ENCODE data around the gene OPN1MW2.
"Not testable (repeated sequence)": the region's sequence is repeated elsewhere in the genome, so short reads cannot be mapped to it uniquely, and the experiment has no call there.

The OPN1MW2 gene

GRCh38 chrX:154219456-154219855 is at the start of gene OPN1MW2:
OPN1MW2 (plus strand) TSS chrX:154219756; CDS start chrX:154219816, 60 bp downstream.
- not testable (repeated sequence) for DNase-seq

GRCh38 chrX:154172535-154172943 is 47.0 kb upstream of the OPN1MW2 start:
- DNase-seq, result not testable (repeated sequence)

GRCh38 chrX:154174356-154174755 is 45.2 kb upstream of the OPN1MW2 start:
- not testable (repeated sequence) for DNase-seq

GRCh38 chrX:154182296-154182695 is 37.3 kb upstream of the OPN1MW2 start, which contains the start of gene OPN1MW:
OPN1MW (plus strand) TSS chrX:154182596; CDS start chrX:154182678, 82 bp downstream.
- not testable (repeated sequence) for DNase-seq

GRCh38 chrX:154183794-154184193 is 35.8 kb upstream of the OPN1MW2 start:
- not testable (repeated sequence) for DNase-seq

- DNase-seq, result not testable (repeated sequence)
Observed at GRCh38 chrX:154192846-154193245, 26.7 kb upstream of the OPN1MW2 start.

GRCh38 chrX:154194316-154194715 is 25.2 kb upstream of the OPN1MW2 start:
- DNase-seq, result not testable (repeated sequence)

- not testable (repeated sequence) for DNase-seq
Observed at GRCh38 chrX:154196466-154196865, 23.1 kb upstream of the OPN1MW2 start.

GRCh38 chrX:154209670-154210418 is 9.7 kb upstream of the OPN1MW2 start:
- DNase-seq, result not testable (repeated sequence)

- DNase-seq, result not testable (repeated sequence)
Observed at GRCh38 chrX:154211057-154211456, 8.5 kb upstream of the OPN1MW2 start.

- not testable (repeated sequence) for DNase-seq
Observed at GRCh38 chrX:154211499-154211898, 8.1 kb upstream of the OPN1MW2 start.

- not testable (repeated sequence) for DNase-seq
Observed at GRCh38 chrX:154225292-154225691, 5.7 kb downstream of the OPN1MW2 start.

- not testable (repeated sequence) for DNase-seq
Observed at GRCh38 chrX:154226706-154227105, 7.2 kb downstream of the OPN1MW2 start.

GRCh38 chrX:154231443-154231842 is 11.9 kb downstream of the OPN1MW2 start:
- not testable (repeated sequence) for DNase-seq

- not testable (repeated sequence) for DNase-seq
Observed at GRCh38 chrX:154233620-154234019, 14.1 kb downstream of the OPN1MW2 start.

- not testable (repeated sequence) for DNase-seq
Observed at GRCh38 chrX:154238939-154239559, 19.5 kb downstream of the OPN1MW2 start.

GRCh38 chrX:154239982-154240503 is 20.5 kb downstream of the OPN1MW2 start:
- not testable (repeated sequence) for DNase-seq

GRCh38 chrX:154247377-154248045 is 28.0 kb downstream of the OPN1MW2 start:
- DNase-seq, result not testable (repeated sequence)

- not testable (repeated sequence) for DNase-seq
Observed at GRCh38 chrX:154248076-154248475, 28.5 kb downstream of the OPN1MW2 start.

GRCh38 chrX:154257282-154257681 is 37.7 kb downstream of the OPN1MW2 start, which contains the start of gene OPN1MW3:
OPN1MW3 (plus strand) TSS chrX:154257582; CDS start chrX:154257620, 38 bp downstream.
- not testable (repeated sequence) for DNase-seq

- DNase-seq, result not testable (repeated sequence)
Observed at GRCh38 chrX:154258711-154259110, 39.2 kb downstream of the OPN1MW2 start.

GRCh38 chrX:154263072-154263471 is 43.5 kb downstream of the OPN1MW2 start:
- DNase-seq, result not testable (repeated sequence)

GRCh38 chrX:154269245-154269644 is 49.7 kb downstream of the OPN1MW2 start:
- not testable (repeated sequence) for DNase-seq
